ENCODE data around the gene NEMP2. TPM values are rescaled to one million over a fixed set of nuclear protein-coding genes. Genes with fewer than 3 reads are reported as not detected.

NEMP2 gene
- total and polyA plus RNA-seq, 2 of the 4 experiments (the other 2 are of a cell fraction), result 1.1 to 1.3 TPM

GRCh38 chr2:190499273-190499672 is 35.2 kb downstream of the NEMP2 start:
- dilution Hi-C loops (cut with HindIII; ENCODE audit: low sequenced_read_pairs, unreplicated experiment) (no loop called here), in situ Hi-C loops (cut with MboI; ENCODE audit: low sequenced_read_pairs) (no loop called here), intact Hi-C loops (cut with micrococcal nuclease) (loop anchor here (5.0 kb wide), 1 partner anchor 92 kb away; the partner anchor contains the start of gene MFSD6)
- Histone ChIP-seq H2AK5ac (ENCODE audit: low read depth, low read length) (no peak overlapping the region), H2AK9ac (replicated peaks; ENCODE audit: low read depth, low read length, poor library complexity) (no peak overlapping the region), H3K18ac (ENCODE audit: low read depth, low read length) (no peak overlapping the region), H2BK5ac (ENCODE audit: low read depth, low read length, poor library complexity, severe bottlenecking) (no peak overlapping the region), H3K27ac (ENCODE audit: insufficient read depth, low read length) (no peak overlapping the region), H4K8ac (ENCODE audit: low read depth in 2 of 2, low read length in 2 of 2) (no peak overlapping the region; a peak in 1 of 4 replicates), H3K36me3 (ENCODE audit: control insufficient read depth, insufficient read depth, low read length) (peaks cover 5% of the 10 kb centered on the region; the same call in 1 of the 2 replicates), H2AFZ (replicated peaks; ENCODE audit: low read length, poor library complexity) (no peak overlapping the region), H4K5ac (ENCODE audit: low read depth, low read length) (0 out of 2 replicates have a peak overlapping the region, but pooled peaks have one; percentile 23), H2BK20ac (ENCODE audit: low read depth, low read length) (no peak overlapping the region; the same call in 1 of the 2 replicates), H3K56ac (ENCODE audit: extremely low read depth, insufficient read depth, low read length) (no peak overlapping the region), H3K4me3 (ENCODE audit: insufficient read depth, low read depth, low read length) (no peak overlapping the region), H4K91ac (ENCODE audit: insufficient read depth, low read depth, low read length) (no peak overlapping the region; the same call in 1 of the 2 replicates), H3K4me2 (ENCODE audit: low read depth, low read length) (no peak overlapping the region), H3K79me1 (ENCODE audit: low read depth in 1 of 2, low read length in 2 of 2) (0 out of 4 replicates have a peak, but pooled peaks cover 0 to 2% of the 10 kb centered on the region in 2 experiments), H3K9me1 (ENCODE audit: insufficient read depth, low read length) (peaks cover 9% of the 10 kb centered on the region), H3K23ac (ENCODE audit: low read depth, low read length) (no peak overlapping the region), H2BK15ac (ENCODE audit: low read depth, low read length) (peak overlapping the region; percentile 42; the same call in 2 of the 3 replicates), H3K4ac (ENCODE audit: low read depth, low read length) (no peak overlapping the region), H2BK120ac (ENCODE audit: low read depth, low read length) (no peak overlapping the region), H3K9ac (ENCODE audit: low read depth, low read length) (no peak overlapping the region), H3K9me3 (ENCODE audit: control insufficient read depth, insufficient read depth, low read length) (no peaks in the 10 kb centered on the region), H4K20me1 (ENCODE audit: insufficient read depth, low read length) (no peaks in the 10 kb centered on the region), H3K14ac (replicated peaks; ENCODE audit: low read depth, low read length) (peak overlapping the region; percentile 38; the same call in 1 of the 2 replicates), H3K4me1 (ENCODE audit: control insufficient read depth, insufficient read depth, low read length) (peaks cover 25% of the 10 kb centered on the region), H3K27me3 (ENCODE audit: control insufficient read depth, insufficient read depth, low read length) (no peaks in the 10 kb centered on the region)
- ChIA-PET CTCF (no interaction called here), POLR2A (ENCODE audit: unreplicated experiment) (no interaction called here)
- DNase-seq (no peak), ATAC-seq (ENCODE audit: low read depth) (no peak)
- WGBS, 2 experiments (ENCODE audit: extremely low coverage in 2 of 2, insufficient read length in 1 of 2), result no CpG with 5 or more reads among the region's 1 CpG
- no TSS peak for BruUV-seq (replicated peaks)
- no peak for TF ChIP-seq RFX5 (IDR thresholded peaks at IDR 0.05; ENCODE audit: low read depth, low read length)
- TF ChIP-seq BHLHE40 (IDR thresholded peaks at IDR 0.05; ENCODE audit: low read depth, low read length), result no peak
- TF ChIP-seq MAZ (IDR thresholded peaks at IDR 0.05; ENCODE audit: borderline replicate concordance, low read depth, low read length), result no peak
- no peak for TF ChIP-seq MAFK (IDR thresholded peaks at IDR 0.05; ENCODE audit: low read depth, low read length)
- TF ChIP-seq RAD21 (IDR thresholded peaks at IDR 0.05; ENCODE audit: low read length), result no peak
- no peak for TF ChIP-seq SMC3 (IDR thresholded peaks at IDR 0.05; ENCODE audit: low read depth, low read length)
- TF ChIP-seq FOS (IDR thresholded peaks at IDR 0.05; ENCODE audit: low read depth, low read length), result no peak
- no peak for TF ChIP-seq CEBPB (IDR thresholded peaks at IDR 0.05; ENCODE audit: low read depth, low read length)
- TF ChIP-seq CTCF (conservative IDR thresholded peaks at IDR 0.05; ENCODE audit: low read depth, low read length), result no peak
- TF ChIP-seq POLR2A (IDR thresholded peaks at IDR 0.05; ENCODE audit: low read depth, low read length), result no peak
